A673 (cell line): ENCODE results near the gene TMEM192. TPM values are rescaled to one million over a fixed set of nuclear protein-coding genes. Genes with fewer than 3 reads are reported as not detected.

Experiments used
- BruUV-seq: library from RNA; stranded (reverse); fragments of 400-500 nt; replicated peaks from 2 replicates; lab custom pipeline; 2021; lab: Mats Ljungman, UMichigan
- CTCF ChIA-PET: fragments of 300-600 bp; sonication (Branson Sonifier 250); formaldehyde crosslinking; loops from one replicate; lab custom pipeline; 2022; ENCODE audit warnings: antibody characterized with exemption; lab: Charles Lee
- POLR2A ChIA-PET: fragments of 300-600 bp; sonication (Branson Sonifier 250); formaldehyde crosslinking; loops from one replicate; lab custom pipeline; 2022; ENCODE audit warnings: antibody characterized with exemption; ENCODE audit not compliant: low non-redundant PET; lab: Charles Lee
- DNase-seq: peaks from one replicate; pipeline ENCODE4 v3.0.0-alpha.2; 2015; ENCODE audit warnings: low spot score
- H3K27ac ChIP-seq: fragments of 200-600 bp; sonication (generic); 2 replicates; pipeline ENCODE4 v1.5.1; 2016; ENCODE audit warnings: mixed run types, low read depth, mild to moderate bottlenecking, mixed read lengths, antibody characterized with exemption, low read length; ENCODE audit not compliant: poor library complexity, severe bottlenecking
- H3K27me3 ChIP-seq: fragments of 200-600 bp; sonication (generic); replicated peaks from 2 replicates; pipeline ENCODE4 v1.6.1; 2017; ENCODE audit warnings: mixed run types, low read depth, mild to moderate bottlenecking, mixed read lengths, antibody characterized with exemption, low read length; ENCODE audit not compliant: insufficient read depth, poor library complexity
- H3K36me3 ChIP-seq: fragments of 200-600 bp; sonication (generic); 2 replicates; pipeline ENCODE4 v1.6.1; 2016; ENCODE audit warnings: mixed run types, mild to moderate bottlenecking, mixed read lengths, antibody characterized with exemption, low read length; ENCODE audit not compliant: insufficient read depth, poor library complexity, severe bottlenecking
- H3K4me1 ChIP-seq: fragments of 200-600 bp; sonication (generic); 2 replicates; pipeline ENCODE4 v1.6.1; 2017; ENCODE audit warnings: mixed run types, mild to moderate bottlenecking, mixed read lengths, antibody characterized with exemption, low read length; ENCODE audit not compliant: insufficient read depth, poor library complexity, severe bottlenecking
- H3K4me3 ChIP-seq: fragments of 200-600 bp; sonication (generic); 2 replicates; pipeline ENCODE4 v1.5.1; 2016; ENCODE audit warnings: low read depth, mixed run types, mild to moderate bottlenecking, mixed read lengths, low read length; ENCODE audit not compliant: poor library complexity, severe bottlenecking
- H3K9me3 ChIP-seq: fragments of 200-600 bp; sonication (generic); 2 replicates; pipeline ENCODE4 v1.6.1; 2016; ENCODE audit warnings: mixed run types, low read depth, mild to moderate bottlenecking, mixed read lengths, antibody characterized with exemption, low read length; ENCODE audit not compliant: poor library complexity, severe bottlenecking
- CTCF ChIP-seq: fragments of 300-800, 200-600 bp; sonication (generic); conservative IDR thresholded peaks from 2 replicates; pipeline ENCODE4 v1.5.1; 2017; ENCODE audit warnings: low read depth, mild to moderate bottlenecking, antibody characterized with exemption, low read length, moderate library complexity, mixed read lengths
- EZH2 ChIP-seq: fragments of 200-600 bp; sonication (generic); IDR thresholded peaks from 2 replicates; pipeline ENCODE4 v1.6.1; 2017; ENCODE audit warnings: borderline replicate concordance, low read depth, mild to moderate bottlenecking, mixed read lengths, antibody characterized with exemption, low read length; ENCODE audit not compliant: poor library complexity, severe bottlenecking
- intact Hi-C: fragments of 100-400 bp; cut with micrococcal nuclease; formaldehyde crosslinking; loops from one replicate; pipeline ENCODE4 v1.10.0; 2022; ENCODE audit not compliant: unreplicated experiment
- total RNA-seq: library from RNA; stranded (reverse); gene quantifications from 2 replicates; pipeline ENCODE4 v1.2.3, GENCODE V29; 2021

TMEM192 gene
- total RNA-seq, 1 experiment from 2014 or later, result 9.9 TPM

DNA sequence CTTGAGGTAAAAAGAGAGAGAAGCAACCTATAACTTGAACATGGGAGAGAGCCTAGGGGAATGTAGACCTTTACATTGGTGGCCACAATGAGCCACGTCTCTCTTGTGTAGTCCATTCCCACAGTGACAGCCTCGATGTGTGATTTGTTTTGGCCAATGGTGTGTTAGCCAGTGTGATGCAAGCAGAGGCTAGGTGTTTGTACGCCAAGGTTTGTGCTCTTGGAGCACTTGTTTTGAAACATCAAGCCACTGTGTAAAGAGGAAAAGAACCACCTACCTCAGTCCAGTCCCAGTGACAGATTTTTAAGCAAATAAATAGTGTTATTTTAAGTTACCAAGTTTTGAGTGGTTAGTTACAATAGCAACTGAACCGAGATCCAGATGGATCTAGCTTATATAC is 23.9 kb upstream of the TMEM192 start:
- Histone ChIP-seq H3K27ac (no peak overlapping the region), H3K36me3 (no peaks in the 10 kb centered on the region), H3K4me3 (no peak overlapping the region), H3K9me3 (no peaks in the 10 kb centered on the region), H3K4me1 (no peaks in the 10 kb centered on the region), H3K27me3 (no peaks in the 10 kb centered on the region)
- intact Hi-C loops, result no loop called here
- BruUV-seq, result no TSS peak
- CTCF ChIA-PET, result no interaction called here
- DNase-seq, result no peak
- POLR2A ChIA-PET, result no interaction called here
- TF ChIP-seq EZH2 (no peak), CTCF (no peak)

- no TSS peak for BruUV-seq
- ChIA-PET CTCF (no interaction called here), POLR2A (no interaction called here)
- Histone ChIP-seq H3K4me3 (no peak overlapping the region), H3K27ac (no peak overlapping the region), H3K36me3 (no peaks in the 10 kb centered on the region), H3K4me1 (no peaks in the 10 kb centered on the region), H3K9me3 (no peaks in the 10 kb centered on the region), H3K27me3 (no peaks in the 10 kb centered on the region)
- DNase-seq, result no peak
- TF ChIP-seq CTCF (no peak), EZH2 (no peak)
- intact Hi-C loops, result loop anchor here (5.0 kb wide), 2 partner anchors 194 to 959 kb away; partner anchors contain the start of gene MSMO1
These were observed 20.5 kb upstream of the TMEM192 start for GRCh38 chr4:165133150-165133549.

DNA sequence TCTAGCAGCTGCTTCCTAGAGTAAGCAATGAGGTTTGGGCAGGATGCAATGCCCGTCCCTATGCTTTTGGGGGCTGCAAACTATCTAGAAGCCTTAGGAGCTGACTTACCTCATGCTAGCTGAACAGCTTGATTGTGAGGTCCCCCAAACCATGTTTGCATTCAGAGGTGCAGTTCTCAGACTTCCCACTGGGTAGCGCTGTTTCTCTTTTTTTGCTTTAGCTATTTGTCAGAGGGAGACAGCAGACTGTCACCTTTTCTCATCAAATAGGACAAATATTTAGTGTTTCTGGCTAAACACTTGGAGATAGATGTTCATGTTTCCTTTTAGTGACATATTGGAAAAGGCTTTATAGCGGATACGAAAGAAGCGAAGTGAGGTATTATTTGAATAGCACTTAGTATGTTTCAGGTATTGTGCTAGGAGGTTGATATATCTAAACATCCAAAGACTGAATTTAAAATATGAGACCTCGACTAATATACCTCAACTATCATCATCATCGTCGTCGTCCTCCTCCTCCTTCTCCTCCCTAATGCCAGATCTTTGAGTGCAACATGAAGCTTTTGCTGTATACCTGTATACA is 18.7 kb upstream of the TMEM192 start:
- CTCF ChIA-PET, result interaction anchor here (0.6 to 1.1 kb wide), 9 partner anchors 9 to 960 kb away, joined by 3 to 5 read pairs (median 4); partner anchors contain the start of gene TMEM192
- DNase-seq, result peak; percentile 77
- POLR2A ChIA-PET, result no interaction called here
- BruUV-seq, result no TSS peak
- TF ChIP-seq EZH2 (no peak), CTCF (peak; percentile 89)
- intact Hi-C loops, result loop anchor here (1.0 to 5.0 kb wide), 4 partner anchors 196 to 961 kb away; partner anchors contain the start of gene MSMO1
- Histone ChIP-seq H3K36me3 (no peaks in the 10 kb centered on the region), H3K4me3 (no peak overlapping the region), H3K27ac (no peak overlapping the region), H3K4me1 (no peaks in the 10 kb centered on the region), H3K9me3 (no peaks in the 10 kb centered on the region), H3K27me3 (no peaks in the 10 kb centered on the region)
